Parathyroid adenoma (tissue), 2 donors: ENCODE measurements around the gene AUTS2.

ENCODE experiments used
- H2AFZ ChIP-seq: fragments of 300-600 bp; sonication (generic); one replicate; pipeline ENCODE4 v1.7.0; 2017; ENCODE audit warnings: antibody characterized with exemption, mild to moderate bottlenecking
- H3K27ac ChIP-seq: fragments of 300-600 bp; sonication (generic); one replicate; pipeline ENCODE4 v1.7.0; 2017
- H3K27me3 ChIP-seq: fragments of 300-600 bp; sonication (generic); one replicate; pipeline ENCODE4 v1.7.0; 2017; ENCODE audit warnings: low read length; ENCODE audit not compliant: control insufficient read depth, insufficient read depth
- H3K36me3 ChIP-seq: fragments of 300-600 bp; sonication (generic); one replicate; pipeline ENCODE4 v1.7.0; 2017; ENCODE audit warnings: low read length; ENCODE audit not compliant: control insufficient read depth, insufficient read depth
- H3K4me1 ChIP-seq: fragments of 300-600 bp; sonication (generic); one replicate; pipeline ENCODE4 v1.7.0; 2017; ENCODE audit warnings: control low read depth
- H3K4me2 ChIP-seq: fragments of 300-600 bp; sonication (generic); one replicate; pipeline ENCODE4 v1.7.0; 2017; ENCODE audit warnings: low read length
- H3K4me3 ChIP-seq: fragments of 300-600 bp; sonication (generic); one replicate; pipeline ENCODE4 v1.7.0; 2017; ENCODE audit warnings: low read depth, low read length
- H3K79me2 ChIP-seq: fragments of 300-600 bp; sonication (generic); one replicate; pipeline ENCODE4 v1.7.0; 2017; ENCODE audit warnings: control low read depth
- H3K9ac ChIP-seq: fragments of 300-600 bp; sonication (generic); one replicate; pipeline ENCODE4 v1.7.0; 2017; ENCODE audit warnings: mild to moderate bottlenecking
- H3K9me3 ChIP-seq: fragments of 300-600 bp; sonication (generic); one replicate; pipeline ENCODE4 v1.7.0; 2017; ENCODE audit warnings: low read length; ENCODE audit not compliant: control insufficient read depth
- CTCF ChIP-seq: fragments of 300-600 bp; sonication (generic); IDR thresholded peaks from one replicate; pipeline ENCODE4 v1.7.0; 2017; ENCODE audit warnings: antibody characterized with exemption, mild to moderate bottlenecking
- donor health status: primary hyperparathyroidism.

The AUTS2 gene

GRCh38 chr7:69982197-69982596, 383.9 kb downstream of the AUTS2 start:
- TF ChIP-seq CTCF, result no peak
- no peak overlapping the region for H3K9ac ChIP-seq

GRCh38 chr7:69989551-69989950, 391.3 kb downstream of the AUTS2 start:
- H3K9ac ChIP-seq, result no peak overlapping the region
- no peak for TF ChIP-seq CTCF
- H3K4me3 ChIP-seq, result no peak overlapping the region

More at GRCh38 chr7:69982197-69982596, 383.9 kb downstream of the AUTS2 start:
- H3K4me3 ChIP-seq, result no peak overlapping the region
- no peaks in the 10 kb centered on the region for H3K27me3 ChIP-seq
- no peaks in the 10 kb centered on the region for H3K36me3 ChIP-seq
- H2AFZ ChIP-seq, result no peak overlapping the region
- no peak overlapping the region for H3K27ac ChIP-seq
- H3K79me2 ChIP-seq, result no peaks in the 10 kb centered on the region
- no peaks in the 10 kb centered on the region for H3K4me1 ChIP-seq
- no peaks in the 10 kb centered on the region for H3K9me3 ChIP-seq
- no peak overlapping the region for H3K4me2 ChIP-seq

GRCh38 chr7:69992938-69993337, 394.7 kb downstream of the AUTS2 start:
- Histone ChIP-seq H2AFZ (no peak overlapping the region), H3K4me1 (no peaks in the 10 kb centered on the region), H3K9ac (no peak overlapping the region), H3K79me2 (no peaks in the 10 kb centered on the region), H3K4me3 (no peak overlapping the region), H3K9me3 (no peaks in the 10 kb centered on the region), H3K4me2 (no peak overlapping the region), H3K36me3 (no peaks in the 10 kb centered on the region), H3K27ac (no peak overlapping the region), H3K27me3 (no peaks in the 10 kb centered on the region)
- TF ChIP-seq CTCF, result no peak

More at GRCh38 chr7:69989551-69989950, 391.3 kb downstream of the AUTS2 start:
- Histone ChIP-seq H3K4me1 (no peaks in the 10 kb centered on the region), H2AFZ (no peak overlapping the region), H3K9me3 (no peaks in the 10 kb centered on the region), H3K27ac (no peak overlapping the region), H3K79me2 (no peaks in the 10 kb centered on the region), H3K36me3 (no peaks in the 10 kb centered on the region), H3K4me2 (no peak overlapping the region), H3K27me3 (no peaks in the 10 kb centered on the region)

GRCh38 chr7:69994218-69994617, 395.9 kb downstream of the AUTS2 start:
- Histone ChIP-seq H3K4me1 (no peaks in the 10 kb centered on the region), H3K9ac (no peak overlapping the region), H3K9me3 (no peaks in the 10 kb centered on the region), H3K36me3 (no peaks in the 10 kb centered on the region), H3K79me2 (no peaks in the 10 kb centered on the region), H3K27ac (no peak overlapping the region), H3K27me3 (no peaks in the 10 kb centered on the region), H3K4me2 (no peak overlapping the region), H2AFZ (no peak overlapping the region), H3K4me3 (no peak overlapping the region)
- no peak for TF ChIP-seq CTCF

- Histone ChIP-seq H3K27me3 (no peaks in the 10 kb centered on the region), H3K36me3 (no peaks in the 10 kb centered on the region), H3K79me2 (no peaks in the 10 kb centered on the region), H3K9me3 (no peaks in the 10 kb centered on the region), H3K27ac (no peak overlapping the region), H2AFZ (no peak overlapping the region), H3K4me1 (no peaks in the 10 kb centered on the region), H3K4me3 (no peak overlapping the region), H3K9ac (no peak overlapping the region), H3K4me2 (no peak overlapping the region)
- TF ChIP-seq CTCF, result no peak
These were observed 396.7 kb downstream of the AUTS2 start for GRCh38 chr7:69994886-69995542.
